Measurements from ENCODE around the gene NUP155.
"Not testable (repeated sequence)": the region's sequence is repeated elsewhere in the genome, so short reads cannot be mapped to it uniquely, and the experiment has no call there.

Gene NUP155

GRCh38 chr5:37319037-37319782, 51.7 kb downstream of the NUP155 start:
- Histone ChIP-seq H2AFZ (no peak overlapping the region), H3K27ac (no peak overlapping the region), H3K9ac (no peak overlapping the region), H3K79me2 (no peaks in the 10 kb centered on the region), H3K9me3 (ENCODE audit: control insufficient read depth, low read length) (no peaks in the 10 kb centered on the region), H3K4me2 (ENCODE audit: low read length) (no peak overlapping the region), H3K4me3 (ENCODE audit: low read depth, low read length) (no peak overlapping the region), H3K27me3 (ENCODE audit: control insufficient read depth, insufficient read depth, low read length) (no peaks in the 10 kb centered on the region), H3K36me3 (ENCODE audit: control insufficient read depth, insufficient read depth, low read length) (no peaks in the 10 kb centered on the region), H3K4me1 (no peaks in the 10 kb centered on the region)
- no peak for TF ChIP-seq CTCF (IDR thresholded peaks at IDR 0.05)

GRCh38 chr5:37316027-37316426, 54.9 kb downstream of the NUP155 start:
- Histone ChIP-seq H2AFZ (no peak overlapping the region), H3K27me3 (ENCODE audit: control insufficient read depth, insufficient read depth, low read length) (no peaks in the 10 kb centered on the region), H3K4me3 (ENCODE audit: low read depth, low read length) (no peak overlapping the region), H3K36me3 (ENCODE audit: control insufficient read depth, insufficient read depth, low read length) (no peaks in the 10 kb centered on the region), H3K9ac (no peak overlapping the region), H3K4me1 (no peaks in the 10 kb centered on the region), H3K79me2 (no peaks in the 10 kb centered on the region), H3K9me3 (ENCODE audit: control insufficient read depth, low read length) (no peaks in the 10 kb centered on the region), H3K4me2 (ENCODE audit: low read length) (no peak overlapping the region), H3K27ac (no peak overlapping the region)
- no peak for TF ChIP-seq CTCF (IDR thresholded peaks at IDR 0.05)

GRCh38 chr5:37310360-37310759, 60.5 kb downstream of the NUP155 start:
- H3K9me3 ChIP-seq (ENCODE audit: control insufficient read depth, low read length), result no peaks in the 10 kb centered on the region
- H3K9ac ChIP-seq, result no peak overlapping the region
- H3K27ac ChIP-seq, result no peak overlapping the region
- no peaks in the 10 kb centered on the region for H3K36me3 ChIP-seq (ENCODE audit: control insufficient read depth, insufficient read depth, low read length)
- H2AFZ ChIP-seq, result no peak overlapping the region
- no peaks in the 10 kb centered on the region for H3K27me3 ChIP-seq (ENCODE audit: control insufficient read depth, insufficient read depth, low read length)
- H3K4me1 ChIP-seq, result no peaks in the 10 kb centered on the region
- no peak for TF ChIP-seq CTCF (IDR thresholded peaks at IDR 0.05)
- H3K4me2 ChIP-seq (ENCODE audit: low read length), result no peak overlapping the region
- no peaks in the 10 kb centered on the region for H3K79me2 ChIP-seq
- H3K4me3 ChIP-seq (ENCODE audit: low read depth, low read length), result no peak overlapping the region

- Histone ChIP-seq H3K4me2 (ENCODE audit: low read length) (no peak overlapping the region), H3K9me3 (ENCODE audit: control insufficient read depth, low read length) (no peaks in the 10 kb centered on the region), H3K4me3 (ENCODE audit: low read depth, low read length) (no peak overlapping the region), H3K9ac (no peak overlapping the region), H3K27ac (no peak overlapping the region), H3K36me3 (ENCODE audit: control insufficient read depth, insufficient read depth, low read length) (no peaks in the 10 kb centered on the region), H3K4me1 (no peaks in the 10 kb centered on the region), H3K27me3 (ENCODE audit: control insufficient read depth, insufficient read depth, low read length) (no peaks in the 10 kb centered on the region), H2AFZ (no peak overlapping the region), H3K79me2 (no peaks in the 10 kb centered on the region)
- no peak for TF ChIP-seq CTCF (IDR thresholded peaks at IDR 0.05)
Observed at GRCh38 chr5:37308793-37309192, 62.1 kb downstream of the NUP155 start.

GRCh38 chr5:37304888-37305287, 66.0 kb downstream of the NUP155 start:
- no peaks in the 10 kb centered on the region for H3K79me2 ChIP-seq
- H3K4me3 ChIP-seq (ENCODE audit: low read depth, low read length), result no peak overlapping the region
- H3K9me3 ChIP-seq (ENCODE audit: control insufficient read depth, low read length), result no peaks in the 10 kb centered on the region
- H3K4me2 ChIP-seq (ENCODE audit: low read length), result no peak overlapping the region
- no peak overlapping the region for H3K9ac ChIP-seq
- H3K36me3 ChIP-seq (ENCODE audit: control insufficient read depth, insufficient read depth, low read length), result no peaks in the 10 kb centered on the region
- no peak for TF ChIP-seq CTCF (IDR thresholded peaks at IDR 0.05)
- H3K4me1 ChIP-seq, result no peaks in the 10 kb centered on the region
- no peak overlapping the region for H3K27ac ChIP-seq
- H3K27me3 ChIP-seq (ENCODE audit: control insufficient read depth, insufficient read depth, low read length), result no peaks in the 10 kb centered on the region
- no peak overlapping the region for H2AFZ ChIP-seq

- not testable (repeated sequence) for H3K9me3 ChIP-seq (ENCODE audit: control insufficient read depth, low read length); H2AFZ ChIP-seq; H3K27ac ChIP-seq; H3K27me3 ChIP-seq (ENCODE audit: control insufficient read depth, insufficient read depth, low read length); H3K36me3 ChIP-seq (ENCODE audit: control insufficient read depth, insufficient read depth, low read length); H3K9ac ChIP-seq; H3K79me2 ChIP-seq; H3K4me1 ChIP-seq; H3K4me3 ChIP-seq (ENCODE audit: low read depth, low read length); H3K4me2 ChIP-seq (ENCODE audit: low read length)
Observed at GRCh38 chr5:37296313-37296712, 74.6 kb downstream of the NUP155 start.

Measured in parathyroid adenoma (tissue), 2 donors.